ENCODE results near the gene CXCL8.
"Not testable (repeated sequence)": the region's sequence is repeated elsewhere in the genome, so short reads cannot be mapped to it uniquely, and the experiment has no call there.

The CXCL8 gene

DNA sequence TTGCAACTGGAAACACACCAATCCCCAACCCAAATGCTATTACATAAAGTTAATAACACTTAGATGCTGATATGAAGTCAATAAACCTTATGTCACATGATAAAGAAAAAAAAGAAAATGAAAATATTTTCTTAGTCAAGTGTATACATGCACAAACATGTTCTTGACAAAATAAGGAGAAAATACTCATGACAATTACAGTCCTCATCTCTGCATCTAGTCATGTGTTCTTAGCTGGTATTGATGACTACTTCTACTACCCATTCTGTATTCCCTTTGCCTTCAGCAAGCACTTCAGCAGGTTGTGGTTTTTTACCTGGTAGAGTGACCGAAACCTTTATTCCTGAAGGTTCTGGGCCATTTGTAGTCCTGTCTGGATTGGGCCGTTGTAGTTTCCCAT lies 24.9 kb downstream of the CXCL8 start:
- DNase-seq (ENCODE audit: low read depth) = no peak
- no peak overlapping the region for H3K4me3 ChIP-seq (ENCODE audit: low read length)
- TF ChIP-seq, protein P1, sequence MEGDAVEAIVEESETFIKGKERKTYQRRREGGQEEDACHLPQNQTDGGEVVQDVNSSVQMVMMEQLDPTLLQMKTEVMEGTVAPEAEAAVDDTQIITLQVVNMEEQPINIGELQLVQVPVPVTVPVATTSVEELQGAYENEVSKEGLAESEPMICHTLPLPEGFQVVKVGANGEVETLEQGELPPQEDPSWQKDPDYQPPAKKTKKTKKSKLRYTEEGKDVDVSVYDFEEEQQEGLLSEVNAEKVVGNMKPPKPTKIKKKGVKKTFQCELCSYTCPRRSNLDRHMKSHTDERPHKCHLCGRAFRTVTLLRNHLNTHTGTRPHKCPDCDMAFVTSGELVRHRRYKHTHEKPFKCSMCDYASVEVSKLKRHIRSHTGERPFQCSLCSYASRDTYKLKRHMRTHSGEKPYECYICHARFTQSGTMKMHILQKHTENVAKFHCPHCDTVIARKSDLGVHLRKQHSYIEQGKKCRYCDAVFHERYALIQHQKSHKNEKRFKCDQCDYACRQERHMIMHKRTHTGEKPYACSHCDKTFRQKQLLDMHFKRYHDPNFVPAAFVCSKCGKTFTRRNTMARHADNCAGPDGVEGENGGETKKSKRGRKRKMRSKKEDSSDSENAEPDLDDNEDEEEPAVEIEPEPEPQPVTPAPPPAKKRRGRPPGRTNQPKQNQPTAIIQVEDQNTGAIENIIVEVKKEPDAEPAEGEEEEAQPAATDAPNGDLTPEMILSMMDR (conservative IDR thresholded peaks at IDR 0.05; ENCODE audit: low read depth, low read length) = no peak

DNA sequence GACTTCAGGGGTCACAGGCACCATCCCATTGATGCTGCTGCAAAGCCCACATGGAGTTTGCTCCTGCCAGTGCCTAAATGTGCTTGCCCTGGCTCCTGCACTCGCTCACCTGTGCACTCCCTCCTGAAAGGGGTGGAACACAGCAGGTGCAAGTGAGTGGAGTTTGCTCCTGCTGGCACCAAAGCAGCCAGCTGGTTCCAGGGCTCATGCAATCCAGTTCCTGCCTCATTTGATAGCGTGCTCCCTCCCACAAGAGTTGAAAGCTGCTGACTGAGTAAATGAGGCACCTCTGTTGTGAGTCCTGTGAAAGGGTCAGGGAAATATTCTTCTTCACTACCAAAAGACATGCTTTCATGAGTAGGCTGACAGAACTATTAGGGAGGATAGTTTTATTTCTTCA lies 30.5 kb downstream of the CXCL8 start:
- no peak for DNase-seq (ENCODE audit: low read depth)
- no peak overlapping the region for H3K4me3 ChIP-seq (ENCODE audit: low read length)
- TF ChIP-seq, protein P1 (conservative IDR thresholded peaks at IDR 0.05; ENCODE audit: low read depth, low read length) = no peak

DNA sequence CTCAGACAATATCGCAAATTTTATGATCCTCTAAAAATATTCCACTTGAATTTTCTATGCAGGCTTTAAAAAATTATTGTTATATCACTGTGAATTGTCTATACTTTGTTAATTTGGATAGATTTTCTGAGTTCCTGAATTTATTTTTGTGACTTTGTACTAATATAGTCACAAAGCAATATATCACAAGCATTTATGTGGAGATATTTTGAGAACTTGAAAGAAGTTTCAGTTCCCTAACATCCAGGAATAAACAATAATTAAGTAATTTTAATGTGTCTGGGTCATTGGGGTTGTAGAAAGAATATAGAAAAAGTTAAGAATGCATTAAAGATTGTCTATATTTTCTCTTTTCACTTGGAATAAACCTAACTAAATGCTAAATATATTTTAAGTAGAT lies 32.0 kb downstream of the CXCL8 start:
- TF ChIP-seq, protein P1 (conservative IDR thresholded peaks at IDR 0.05; ENCODE audit: low read depth, low read length) = no peak
- H3K4me3 ChIP-seq (ENCODE audit: low read length) = no peak overlapping the region
- no peak for DNase-seq (ENCODE audit: low read depth)

DNA sequence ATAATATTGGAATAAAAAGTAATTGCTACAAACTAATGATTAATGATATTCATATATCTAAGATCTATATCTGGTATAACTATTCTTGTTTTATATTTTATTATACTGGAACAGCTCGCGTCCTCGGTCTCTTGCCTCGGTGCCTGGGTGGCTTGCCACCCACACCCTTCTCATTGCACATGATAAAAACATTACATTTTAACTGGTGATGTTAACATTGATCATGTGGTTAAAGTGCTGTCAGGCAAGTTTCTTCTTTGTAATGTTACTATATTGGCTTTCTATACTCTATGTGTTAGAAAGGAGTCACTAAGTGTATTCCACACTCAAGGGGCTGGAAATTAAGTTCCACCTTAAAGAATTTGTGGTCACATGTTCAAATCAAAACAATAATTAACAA lies 34.0 kb downstream of the CXCL8 start:
- not testable (repeated sequence) for H3K4me3 ChIP-seq (ENCODE audit: low read length)

DNA sequence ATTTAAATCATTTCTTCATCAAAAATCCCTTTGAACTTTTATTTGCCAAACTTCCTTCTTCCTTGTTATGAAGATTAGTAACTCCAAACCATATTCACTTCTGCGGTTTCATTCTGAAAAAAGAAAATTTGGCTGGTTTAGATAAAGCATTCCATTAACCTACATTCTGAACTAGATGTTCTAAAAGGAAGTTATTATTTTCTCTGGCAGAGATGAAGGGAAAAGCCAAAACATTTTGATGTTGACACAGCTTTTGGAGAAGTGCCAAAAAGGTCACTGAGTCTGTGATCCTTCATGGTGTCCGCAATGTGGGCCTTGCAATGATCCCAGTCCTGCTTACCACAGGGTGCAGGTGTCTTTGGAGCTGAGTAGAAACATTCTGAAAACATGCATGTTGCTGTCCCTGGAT lies 36.0 kb downstream of the CXCL8 start:
- TF ChIP-seq, protein P1 (conservative IDR thresholded peaks at IDR 0.05; ENCODE audit: low read depth, low read length) = no peak
- H3K4me3 ChIP-seq (ENCODE audit: low read length) = no peak overlapping the region
- peak; percentile 62 for DNase-seq (ENCODE audit: low read depth)

More for the DNA sequence above, 34.0 kb downstream of the CXCL8 start:
- not testable (repeated sequence) for DNase-seq (ENCODE audit: low read depth)

DNA sequence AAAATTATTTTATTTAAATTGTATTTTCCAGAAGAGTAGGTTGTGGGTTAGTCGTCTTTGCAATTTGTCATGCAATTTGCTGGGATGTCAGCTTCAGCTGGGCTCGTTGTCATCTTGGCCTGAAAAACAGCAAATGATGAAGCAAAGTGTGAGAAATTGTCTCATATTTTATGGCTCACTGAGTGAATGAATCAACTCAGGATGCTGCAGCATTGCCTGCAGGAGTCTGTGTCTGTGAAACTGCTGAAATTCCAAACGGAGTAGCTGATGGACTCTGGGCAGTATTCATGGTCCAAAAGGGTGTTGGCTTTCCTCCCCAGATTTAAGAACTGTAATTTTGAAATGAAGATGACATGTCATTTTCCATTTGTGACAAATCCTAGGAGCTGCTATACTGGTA lies 37.2 kb downstream of the CXCL8 start:
- no peak for DNase-seq (ENCODE audit: low read depth)
- TF ChIP-seq, protein P1 (conservative IDR thresholded peaks at IDR 0.05; ENCODE audit: low read depth, low read length) = no peak
- no peak overlapping the region for H3K4me3 ChIP-seq (ENCODE audit: low read length)

DNA sequence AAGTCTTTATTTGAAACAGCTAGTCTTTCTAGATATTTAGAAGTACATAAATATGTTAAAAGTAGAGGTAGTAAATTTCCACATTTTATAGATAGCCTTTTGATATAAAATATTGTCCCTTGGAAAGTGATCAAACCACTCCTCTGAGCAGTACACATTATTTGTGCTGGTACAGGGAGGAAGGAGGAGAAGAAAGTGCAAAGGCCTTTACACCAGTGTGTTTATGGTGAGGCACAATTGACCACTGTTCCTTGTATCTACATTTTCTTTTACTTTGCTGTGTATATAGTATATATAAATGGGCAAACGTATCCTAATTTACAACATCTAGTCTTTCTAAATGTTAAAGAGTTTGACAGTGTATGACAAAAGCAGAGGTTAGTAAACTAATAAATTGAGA lies 39.9 kb downstream of the CXCL8 start:
- no peak for DNase-seq (ENCODE audit: low read depth)
- H3K4me3 ChIP-seq (ENCODE audit: low read length) = no peak overlapping the region
- TF ChIP-seq, protein P1 (conservative IDR thresholded peaks at IDR 0.05; ENCODE audit: low read depth, low read length) = no peak

DNA sequence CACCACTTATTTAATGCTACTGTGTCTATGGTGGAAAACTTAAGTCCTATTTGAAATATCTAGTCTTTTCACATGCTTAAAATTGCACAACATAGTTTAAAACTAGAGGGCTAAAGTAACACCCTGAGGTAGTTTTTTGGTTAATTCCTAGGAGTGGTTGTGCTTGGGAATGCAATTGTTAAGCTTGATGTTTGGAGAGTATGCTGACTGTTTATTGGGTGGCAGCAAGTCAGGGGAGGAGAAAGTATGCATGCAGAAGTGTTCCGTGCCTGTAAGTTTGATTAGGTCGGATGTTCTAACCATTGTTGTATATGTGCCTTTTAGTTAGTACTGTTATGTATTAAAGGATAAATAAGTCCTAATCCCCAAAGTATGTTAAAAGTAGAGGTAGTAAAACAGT lies 40.5 kb downstream of the CXCL8 start:
- DNase-seq (ENCODE audit: low read depth) = no peak
- TF ChIP-seq, protein P1 (conservative IDR thresholded peaks at IDR 0.05; ENCODE audit: low read depth, low read length) = no peak

More for the DNA sequence above, 40.5 kb downstream of the CXCL8 start:
- H3K4me3 ChIP-seq (ENCODE audit: low read length) = no peak overlapping the region

All from retinal pigment epithelial cell (primary cell).